BE2C (cell line): ENCODE measurements around the gene MLPH.

ENCODE experiments used
- DNase-seq: peaks from one replicate; pipeline ENCODE4 v3.0.0-alpha.2; 2020
- H3K27me3 ChIP-seq: fragments of 250-450 bp; sonication (Bioruptor Pico); 2 replicates; pipeline ENCODE4 v1.5.1; 2020; ENCODE audit warnings: mild to moderate bottlenecking
- H3K36me3 ChIP-seq: fragments of 250-450 bp; sonication (Bioruptor Pico); 2 replicates; pipeline ENCODE4 v1.5.1; 2020; ENCODE audit warnings: mild to moderate bottlenecking
- H3K4me1 ChIP-seq: fragments of 250-450 bp; sonication (Bioruptor Pico); 2 replicates; pipeline ENCODE4 v1.5.1; 2020
- H3K4me3 ChIP-seq: 2 replicates; pipeline ENCODE4 v1.5.1; 2011; ENCODE audit warnings: low read depth, low read length
- H3K9me3 ChIP-seq: fragments of 250-450 bp; sonication (Bioruptor Pico); 2 replicates; pipeline ENCODE4 v1.5.1; 2020
- CTCF ChIP-seq: IDR thresholded peaks from 2 replicates; pipeline ENCODE4 v1.5.1; 2012; ENCODE audit warnings: mild to moderate bottlenecking, low read depth, low read length

MLPH gene

GRCh38 chr2:237505188-237505939, 18.3 kb downstream of the MLPH start:
- no peaks in the 10 kb centered on the region for H3K9me3 ChIP-seq
- no peaks in the 10 kb centered on the region for H3K27me3 ChIP-seq
- no peak for DNase-seq
- no peak for TF ChIP-seq CTCF
- no peak overlapping the region for H3K4me3 ChIP-seq
- H3K4me1 ChIP-seq, result peaks cover 8% of the 10 kb centered on the region
- H3K36me3 ChIP-seq, result no peaks in the 10 kb centered on the region

- H3K36me3 ChIP-seq, result no peaks in the 10 kb centered on the region
- no peak for TF ChIP-seq CTCF
- DNase-seq, result no peak
- H3K4me1 ChIP-seq, result no peaks in the 10 kb centered on the region
- no peaks in the 10 kb centered on the region for H3K9me3 ChIP-seq
- H3K27me3 ChIP-seq, result no peaks in the 10 kb centered on the region; the same call in 1 of the 2 replicates
- no peak overlapping the region for H3K4me3 ChIP-seq
Observed at GRCh38 chr2:237507512-237507911, 20.5 kb downstream of the MLPH start.

GRCh38 chr2:237508361-237508760, 21.3 kb downstream of the MLPH start:
- Histone ChIP-seq H3K27me3 (no peaks in the 10 kb centered on the region; the same call in 1 of the 2 replicates), H3K4me3 (no peak overlapping the region), H3K9me3 (no peaks in the 10 kb centered on the region), H3K4me1 (no peaks in the 10 kb centered on the region), H3K36me3 (no peaks in the 10 kb centered on the region)
- DNase-seq, result no peak
- TF ChIP-seq CTCF, result no peak

GRCh38 chr2:237509151-237509550, 22.1 kb downstream of the MLPH start:
- no peak for DNase-seq
- H3K36me3 ChIP-seq, result no peaks in the 10 kb centered on the region
- no peaks in the 10 kb centered on the region; the same call in 1 of the 2 replicates for H3K27me3 ChIP-seq
- H3K4me3 ChIP-seq, result no peak overlapping the region
- TF ChIP-seq CTCF, result no peak
- H3K9me3 ChIP-seq, result no peaks in the 10 kb centered on the region
- H3K4me1 ChIP-seq, result no peaks in the 10 kb centered on the region

GRCh38 chr2:237509905-237510304, 22.9 kb downstream of the MLPH start:
- Histone ChIP-seq H3K27me3 (no peaks in the 10 kb centered on the region; the same call in 1 of the 2 replicates), H3K36me3 (no peaks in the 10 kb centered on the region), H3K4me1 (no peaks in the 10 kb centered on the region), H3K4me3 (no peak overlapping the region), H3K9me3 (no peaks in the 10 kb centered on the region)
- no peak for TF ChIP-seq CTCF
- no peak for DNase-seq

- Histone ChIP-seq H3K27me3 (no peaks in the 10 kb centered on the region; the same call in 1 of the 2 replicates), H3K4me3 (no peak overlapping the region), H3K36me3 (no peaks in the 10 kb centered on the region), H3K9me3 (no peaks in the 10 kb centered on the region), H3K4me1 (no peaks in the 10 kb centered on the region)
- no peak for TF ChIP-seq CTCF
- no peak for DNase-seq
Observed at GRCh38 chr2:237510502-237511217, 23.6 kb downstream of the MLPH start.
